Osteoblast (primary cell): ENCODE measurements around the gene NEU1. TPM values are rescaled to one million over a fixed set of nuclear protein-coding genes. Genes with fewer than 3 reads are reported as not detected.
A peak's percentile ranks its signal among the peaks of the same experiment; 100 is the strongest.
"Not testable (repeated sequence)": the region's sequence is repeated elsewhere in the genome, so short reads cannot be mapped to it uniquely, and the experiment has no call there.

Experiments
- DNase-seq: peaks from one replicate; pipeline ENCODE4 v3.0.0; 2011; ENCODE audit warnings: low spot score, mixed read lengths; ENCODE audit not compliant: insufficient read length; ENCODE audit errors: missing footprints
- H2AFZ ChIP-seq: 2 replicates; pipeline ENCODE4 v1.6.0; 2011; ENCODE audit warnings: mild to moderate bottlenecking, low read length
- H3K27ac ChIP-seq: 2 replicates; pipeline ENCODE4 v1.5.1; 2011; ENCODE audit warnings: mild to moderate bottlenecking, low read depth, low read length, moderate library complexity
- H3K27me3 ChIP-seq: 2 replicates; pipeline ENCODE4 v1.6.0; 2012; ENCODE audit warnings: mild to moderate bottlenecking, control low read depth, inconsistent platforms, low read length, moderate library complexity; ENCODE audit not compliant: insufficient read depth
- H3K36me3 ChIP-seq: 2 replicates; pipeline ENCODE4 v1.5.1; 2011; ENCODE audit warnings: mild to moderate bottlenecking, low read length, control low read depth, moderate library complexity; ENCODE audit not compliant: insufficient read depth
- H3K4me1 ChIP-seq: 2 replicates; pipeline ENCODE4 v1.5.1; 2011; ENCODE audit warnings: mild to moderate bottlenecking, low read length, control low read depth, moderate library complexity; ENCODE audit not compliant: insufficient read depth
- H3K4me2 ChIP-seq: 2 replicates; pipeline ENCODE4 v1.6.0; 2011; ENCODE audit warnings: mild to moderate bottlenecking, low read length; ENCODE audit not compliant: insufficient read depth
- H3K4me3 ChIP-seq: fragments of 200-600 bp; sonication (generic); 3 replicates; pipeline ENCODE4 v1.5.1; 2012; ENCODE audit warnings: mild to moderate bottlenecking, low read length, inconsistent platforms; ENCODE audit not compliant: insufficient read depth
- H3K79me2 ChIP-seq: 2 replicates; pipeline ENCODE4 v1.6.0; 2012; ENCODE audit warnings: mild to moderate bottlenecking, low read length, control low read depth, inconsistent platforms; ENCODE audit not compliant: insufficient read depth
- H3K9me3 ChIP-seq: 2 replicates; pipeline ENCODE4 v1.5.1; 2011; ENCODE audit warnings: low read depth, low read length, control low read depth
- H4K20me1 ChIP-seq: 2 replicates; pipeline ENCODE4 v1.6.0; 2012; ENCODE audit warnings: mild to moderate bottlenecking, low read length, control low read depth; ENCODE audit not compliant: insufficient read depth
- CTCF ChIP-seq: IDR thresholded peaks from 2 replicates; pipeline ENCODE4 v1.5.1; 2011; ENCODE audit warnings: mild to moderate bottlenecking, low read depth, low read length, moderate library complexity; ENCODE audit errors: extremely low read depth
- total RNA-seq: library from RNA; depleted of rRNA; stranded (reverse); fragments of >200 nt; gene quantifications from 2 replicates; pipeline ENCODE4 v1.2.3, GENCODE V29; 2012

NEU1 gene
- 114 and 117 TPM in 2 replicates for total RNA-seq

- peak within 1 kb of the TSS; percentile 98 for H3K4me3 ChIP-seq
- H3K27me3 ChIP-seq: no peaks in the 10 kb centered on the region
- H3K79me2 ChIP-seq: peaks cover 29% of the 10 kb centered on the region
- no peaks in the 10 kb centered on the region for H4K20me1 ChIP-seq
- H2AFZ ChIP-seq: peak within 1 kb of the TSS; percentile 96
- no peaks in the 10 kb centered on the region for H3K9me3 ChIP-seq
- DNase-seq: peak; percentile 100
- H3K4me1 ChIP-seq: peaks cover 14% of the 10 kb centered on the region
- TF ChIP-seq CTCF: no peak
- peak within 1 kb of the TSS; percentile 89 for H3K27ac ChIP-seq
- peak within 1 kb of the TSS; percentile 94 for H3K4me2 ChIP-seq
- peaks cover 32% of the 10 kb centered on the region for H3K36me3 ChIP-seq
Measured at GRCh38 chr6:31862344-31863235, at the start of gene NEU1. Gene NEU1, minus strand, starts transcription at chr6:31862821. Its CDS starts 45 bp downstream, at chr6:31862776.

DNA sequence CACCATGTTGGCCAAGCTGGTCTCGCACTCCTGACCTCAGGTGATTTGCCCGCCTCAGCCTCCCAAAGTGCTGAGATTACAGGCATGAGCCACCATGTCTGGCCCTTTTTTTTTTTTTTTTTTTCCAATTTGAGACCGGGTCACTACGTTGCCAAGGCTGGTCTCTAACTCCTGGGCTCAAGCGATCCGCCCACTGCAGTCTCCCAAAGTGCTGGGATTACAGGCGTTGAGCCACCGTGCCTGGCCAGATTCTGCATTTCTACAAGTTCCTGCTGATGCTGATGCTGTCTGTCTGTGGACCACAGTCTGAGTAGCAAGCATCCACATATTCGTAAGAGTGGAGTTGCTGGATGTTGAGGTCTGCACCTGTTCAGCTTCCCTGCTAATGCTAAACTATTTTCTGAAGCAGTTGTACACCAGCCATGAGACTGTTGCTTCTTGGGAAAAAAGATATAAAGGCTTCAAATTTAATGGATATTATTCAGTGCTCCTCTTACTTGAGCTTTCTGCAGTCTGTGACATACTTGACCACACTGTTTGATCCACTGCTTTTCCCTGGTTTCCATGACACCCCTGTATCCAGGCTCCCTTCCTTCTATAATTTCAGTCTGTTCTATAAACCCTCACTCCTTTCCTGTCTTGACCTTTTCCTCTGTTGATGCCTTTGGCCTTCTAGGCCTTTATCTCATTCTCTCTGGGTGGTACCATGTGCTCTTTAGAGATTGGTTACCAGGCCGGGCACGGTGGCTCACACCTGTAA is 49.4 kb upstream of the NEU1 start:
- Histone ChIP-seq H2AFZ (no peak overlapping the region), H3K27ac (no peak overlapping the region), H3K4me2 (no peak overlapping the region), H4K20me1 (no peaks in the 10 kb centered on the region), H3K9me3 (no peaks in the 10 kb centered on the region), H3K4me3 (no peak overlapping the region), H3K4me1 (peaks cover 25% of the 10 kb centered on the region), H3K36me3 (no peaks in the 10 kb centered on the region), H3K27me3 (no peaks in the 10 kb centered on the region), H3K79me2 (no peaks in the 10 kb centered on the region)
- DNase-seq: no peak
- TF ChIP-seq CTCF: no peak

DNA sequence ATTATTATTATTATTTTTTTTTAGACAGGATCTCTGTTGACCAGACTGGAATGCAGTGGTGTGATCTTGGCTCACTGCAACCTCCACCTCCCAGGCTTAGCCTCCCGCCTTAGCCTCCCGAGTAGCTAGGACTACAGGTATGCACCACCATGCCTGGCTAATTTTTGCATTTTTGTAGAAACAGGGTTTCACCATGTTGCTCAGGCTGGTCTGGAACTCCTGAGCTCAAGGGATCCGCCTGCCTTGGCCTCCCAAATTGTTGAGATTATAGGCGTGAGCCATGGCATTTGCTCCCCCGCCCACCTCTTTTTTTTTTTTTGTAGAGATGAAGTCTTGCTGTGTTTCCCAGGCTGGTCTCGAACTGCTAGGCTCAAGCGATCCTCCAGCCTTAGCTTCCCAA is 46.7 kb upstream of the NEU1 start:
- H3K27ac ChIP-seq: not testable (repeated sequence)

GRCh38 chr6:31908791-31909190 is 46.2 kb upstream of the NEU1 start:
- H3K4me3 ChIP-seq: no peak overlapping the region
- no peak overlapping the region for H3K27ac ChIP-seq
- no peaks in the 10 kb centered on the region for H3K9me3 ChIP-seq
- H2AFZ ChIP-seq: no peak overlapping the region
- H3K4me1 ChIP-seq: peaks cover 26% of the 10 kb centered on the region
- H3K4me2 ChIP-seq: no peak overlapping the region
- H4K20me1 ChIP-seq: no peaks in the 10 kb centered on the region
- no peaks in the 10 kb centered on the region for H3K36me3 ChIP-seq
- H3K79me2 ChIP-seq: no peaks in the 10 kb centered on the region
- peaks cover 3% of the 10 kb centered on the region for H3K27me3 ChIP-seq
- no peak for TF ChIP-seq CTCF
- DNase-seq: no peak

More for the DNA sequence above, 46.7 kb upstream of the NEU1 start:
- H3K4me3 ChIP-seq, H3K9me3 ChIP-seq, DNase-seq, H4K20me1 ChIP-seq, H3K4me2 ChIP-seq, H2AFZ ChIP-seq, H3K36me3 ChIP-seq, H3K27me3 ChIP-seq, H3K79me2 ChIP-seq: not testable (repeated sequence)
- H3K4me1 ChIP-seq: peaks cover 26% of the 10 kb centered on the region

DNA sequence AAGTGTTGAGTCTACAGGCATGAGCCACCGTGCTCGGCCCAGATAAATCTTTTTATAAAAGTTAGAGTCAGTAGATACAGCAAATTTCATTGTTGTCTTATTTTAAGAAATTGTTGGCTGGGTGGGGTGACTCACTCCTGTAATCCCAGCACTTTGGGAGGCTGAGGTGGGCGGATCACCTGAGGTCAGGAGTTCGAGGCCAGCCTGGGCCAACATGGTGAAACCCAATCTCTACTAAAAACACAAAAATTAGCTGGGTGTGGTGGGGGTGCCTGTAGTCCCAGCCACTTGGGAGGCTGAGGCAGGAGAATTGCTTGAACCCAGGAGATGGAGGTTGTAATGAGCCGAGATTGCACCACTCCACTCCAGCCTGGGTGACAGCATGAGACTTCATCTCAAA is 45.6 kb upstream of the NEU1 start:
- H2AFZ ChIP-seq, H3K4me3 ChIP-seq, H3K9me3 ChIP-seq, H3K27ac ChIP-seq, DNase-seq, H3K4me2 ChIP-seq, H3K27me3 ChIP-seq, H4K20me1 ChIP-seq, H3K36me3 ChIP-seq, H3K79me2 ChIP-seq: not testable (repeated sequence)
- peaks cover 26% of the 10 kb centered on the region for H3K4me1 ChIP-seq
